Adipocyte (in vitro differentiated cells): ENCODE data around the gene OTOF.
A peak's percentile ranks its signal among the peaks of the same experiment; 100 is the strongest.

ENCODE experiments used
- DNase-seq: peaks from one replicate; pipeline ENCODE4 v3.0.0-alpha.2; 2015; ENCODE audit warnings: low read depth
- H3K27me3 ChIP-seq: replicated peaks from 2 replicates; pipeline ENCODE4 v1.7.0; 2013; ENCODE audit warnings: mild to moderate bottlenecking, low read length, moderate library complexity; ENCODE audit not compliant: control insufficient read depth, insufficient read depth
- H3K36me3 ChIP-seq: 2 replicates; pipeline ENCODE4 v1.7.0; 2013; ENCODE audit warnings: low read length, mild to moderate bottlenecking, moderate library complexity; ENCODE audit not compliant: control insufficient read depth, insufficient read depth, severe bottlenecking
- H3K4me1 ChIP-seq: 2 replicates; pipeline ENCODE4 v1.7.0; 2013; ENCODE audit warnings: mild to moderate bottlenecking, low read length, moderate library complexity; ENCODE audit not compliant: control insufficient read depth, insufficient read depth
- H3K4me3 ChIP-seq: 2 replicates; pipeline ENCODE4 v1.7.0; 2013; ENCODE audit warnings: mild to moderate bottlenecking, low read length, moderate library complexity
- H3K9ac ChIP-seq: 2 replicates; pipeline ENCODE4 v1.7.0; 2013; ENCODE audit warnings: mild to moderate bottlenecking, low read length, moderate library complexity
- H3K9me3 ChIP-seq: 2 replicates; pipeline ENCODE4 v1.7.0; 2013; ENCODE audit warnings: mild to moderate bottlenecking, low read length, moderate library complexity; ENCODE audit not compliant: control insufficient read depth

The OTOF gene

DNA sequence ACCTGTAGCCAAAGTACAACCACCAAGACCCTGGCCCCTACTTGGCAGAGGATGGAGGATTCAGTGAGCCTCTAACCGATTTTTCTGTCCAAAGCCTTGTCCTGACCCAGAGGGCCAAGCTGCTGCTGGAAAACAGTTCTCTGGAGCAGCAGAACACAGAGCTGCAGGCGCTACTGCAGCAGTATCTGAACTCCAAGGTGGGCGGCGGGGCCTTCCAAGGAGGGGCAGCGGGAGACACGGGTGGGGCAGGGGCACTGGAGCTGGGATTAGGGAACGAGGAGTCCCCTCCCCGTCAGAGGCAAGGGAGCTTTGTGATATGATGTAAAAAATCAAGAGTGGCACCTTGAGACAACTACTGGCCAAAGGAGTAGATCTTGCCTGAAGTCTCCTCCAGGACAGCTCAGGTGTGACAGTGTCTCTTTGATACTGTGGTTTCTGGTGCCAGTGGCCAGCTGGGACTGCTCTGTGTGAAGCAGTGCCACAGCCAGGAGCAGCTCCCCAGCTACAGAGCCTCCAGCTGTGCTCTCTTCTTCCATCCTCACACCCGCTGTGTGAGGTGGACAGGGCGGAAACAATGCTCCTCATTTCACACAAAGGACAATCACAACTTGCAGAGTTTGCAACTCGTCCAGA, 22.8 kb downstream of the OTOF start:
- H3K9me3 ChIP-seq = peaks cover 4% of the 10 kb centered on the region
- DNase-seq = no peak
- H3K4me3 ChIP-seq = no peak overlapping the region
- no peak overlapping the region for H3K9ac ChIP-seq
- no peaks in the 10 kb centered on the region for H3K4me1 ChIP-seq
- H3K36me3 ChIP-seq = no peaks in the 10 kb centered on the region
- H3K27me3 ChIP-seq = no peaks in the 10 kb centered on the region

DNA sequence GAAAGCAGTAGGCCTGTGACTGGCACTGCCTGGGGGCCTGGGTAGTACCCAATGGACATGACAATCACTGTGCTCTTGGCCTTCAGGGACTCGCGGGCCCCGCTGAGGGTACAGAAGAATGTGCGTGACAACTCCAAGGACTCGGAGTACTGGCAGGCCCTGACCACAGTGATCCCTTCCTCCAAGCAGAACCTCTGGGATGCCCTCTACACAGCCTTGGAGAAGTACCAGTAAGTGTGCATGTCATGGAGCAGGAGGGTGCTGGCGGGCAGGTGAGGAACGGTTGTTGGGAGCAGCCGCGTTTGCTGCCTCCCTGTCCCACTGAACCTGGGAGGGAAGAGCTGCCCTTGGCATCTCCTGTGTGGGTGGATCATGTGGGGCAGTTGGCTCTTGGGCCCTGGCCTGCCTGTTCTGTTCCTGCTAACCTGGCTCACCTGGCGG, 23.3 kb downstream of the OTOF start:
- Histone ChIP-seq H3K4me1 (no peaks in the 10 kb centered on the region), H3K4me3 (no peak overlapping the region), H3K27me3 (no peaks in the 10 kb centered on the region), H3K9me3 (peaks cover 4% of the 10 kb centered on the region), H3K9ac (no peak overlapping the region), H3K36me3 (no peaks in the 10 kb centered on the region)
- DNase-seq = no peak

DNA sequence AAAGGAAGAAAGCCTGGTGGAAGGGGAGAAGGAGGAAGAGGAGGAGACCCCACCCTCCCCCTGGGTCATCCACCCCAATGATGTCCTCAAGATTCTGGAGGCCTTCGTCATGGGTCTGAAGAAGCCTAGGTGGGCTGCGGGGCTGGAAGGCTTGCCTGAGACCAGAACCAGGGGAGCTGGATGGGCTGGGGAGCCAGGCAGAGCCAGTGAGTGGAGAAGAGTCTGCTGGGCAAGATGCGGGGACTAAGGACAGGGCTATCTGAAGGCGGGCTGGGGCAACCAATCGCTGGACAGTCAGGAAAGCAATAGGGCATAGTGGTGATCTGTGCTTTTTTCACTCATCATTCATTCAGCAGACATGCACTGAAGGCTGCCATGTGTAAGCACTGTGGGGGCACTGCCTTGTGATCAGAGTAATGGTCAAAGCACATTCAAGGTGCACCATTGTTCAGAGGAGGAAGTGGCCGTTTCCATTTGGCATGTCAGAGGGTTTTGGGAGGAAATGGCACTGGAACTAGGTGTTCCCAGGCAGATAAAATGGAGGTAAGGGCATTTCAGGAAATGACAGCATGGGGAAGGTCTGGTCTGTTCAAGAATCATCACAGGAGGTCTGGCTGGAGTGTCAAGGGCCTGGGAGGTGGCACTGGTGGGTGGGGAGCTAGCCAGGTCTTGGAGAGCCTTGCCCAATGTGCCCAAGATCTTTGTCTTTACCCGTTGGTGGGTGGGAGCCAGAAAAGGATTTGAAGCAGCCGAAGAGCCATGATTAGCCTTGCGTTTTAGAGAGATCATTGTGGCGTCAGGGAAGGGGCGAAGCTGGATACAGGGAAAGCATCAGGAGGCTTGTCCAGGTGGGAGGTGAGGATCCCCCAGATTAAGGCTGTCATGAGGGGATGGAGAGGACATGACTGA, 24.2 kb downstream of the OTOF start:
- H3K27me3 ChIP-seq = no peaks in the 10 kb centered on the region
- DNase-seq = no peak
- no peaks in the 10 kb centered on the region for H3K4me1 ChIP-seq

DNA sequence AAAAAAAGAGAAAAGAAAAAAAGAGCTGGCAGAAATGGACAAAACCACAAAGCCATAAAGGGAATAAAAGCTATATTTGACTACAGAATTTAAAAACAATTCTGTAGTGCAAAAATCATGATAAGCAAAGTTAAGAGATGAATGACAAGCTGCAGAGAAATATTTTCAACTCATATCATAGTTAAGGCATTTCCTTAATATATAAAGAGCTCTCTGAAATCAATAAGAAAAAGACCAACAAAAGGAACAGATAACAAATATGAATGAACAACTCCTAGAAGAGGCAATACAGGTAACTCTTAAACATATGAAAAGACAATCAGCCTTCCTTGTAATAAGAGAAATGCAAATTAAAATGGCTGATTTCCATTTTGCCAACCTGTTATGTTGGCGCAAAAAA, 26.2 kb downstream of the OTOF start:
- H3K4me3 ChIP-seq = no peak overlapping the region
- peaks cover 4% of the 10 kb centered on the region for H3K9me3 ChIP-seq
- no peaks in the 10 kb centered on the region for H3K4me1 ChIP-seq
- H3K9ac ChIP-seq = no peak overlapping the region
- H3K27me3 ChIP-seq = no peaks in the 10 kb centered on the region
- H3K36me3 ChIP-seq = no peaks in the 10 kb centered on the region
- DNase-seq = no peak

More for the DNA sequence above, 24.2 kb downstream of the OTOF start:
- Histone ChIP-seq H3K4me3 (no peak overlapping the region), H3K9ac (no peak overlapping the region), H3K36me3 (no peaks in the 10 kb centered on the region), H3K9me3 (peaks cover 4% of the 10 kb centered on the region)

DNA sequence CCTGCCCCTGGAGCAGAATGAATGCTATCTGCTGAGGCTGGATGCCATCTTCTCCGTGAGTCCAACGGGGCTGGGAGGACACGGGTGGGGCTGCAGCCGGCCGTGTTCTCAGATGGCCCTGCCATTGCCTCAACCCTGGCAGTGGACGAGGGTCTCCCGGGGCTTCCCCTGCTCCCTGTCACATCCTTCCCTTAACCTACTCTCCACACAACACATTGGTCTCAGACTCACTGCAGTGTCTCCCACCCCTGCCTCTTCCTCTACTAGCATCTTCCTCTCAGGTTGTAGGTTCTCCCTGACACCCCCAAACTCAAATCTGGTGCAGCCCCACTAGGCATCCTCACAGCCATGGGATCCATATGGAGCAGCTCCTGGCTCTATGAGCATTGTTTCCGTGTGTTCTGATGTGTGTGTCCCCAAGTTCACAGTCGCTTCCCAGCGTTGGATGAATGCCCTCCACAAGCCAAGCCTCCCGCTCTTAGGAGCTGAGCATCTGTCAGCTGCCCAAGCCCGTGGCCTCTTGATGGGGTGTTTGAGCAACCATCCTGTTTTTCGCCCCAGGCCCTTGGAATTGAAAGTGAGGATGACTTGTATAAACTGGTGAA, 27.8 kb downstream of the OTOF start:
- no peaks in the 10 kb centered on the region for H3K27me3 ChIP-seq
- peaks cover 4% of the 10 kb centered on the region for H3K9me3 ChIP-seq
- H3K36me3 ChIP-seq = no peaks in the 10 kb centered on the region
- H3K4me1 ChIP-seq = no peaks in the 10 kb centered on the region
- H3K4me3 ChIP-seq = no peak overlapping the region
- no peak overlapping the region for H3K9ac ChIP-seq
- no peak for DNase-seq

DNA sequence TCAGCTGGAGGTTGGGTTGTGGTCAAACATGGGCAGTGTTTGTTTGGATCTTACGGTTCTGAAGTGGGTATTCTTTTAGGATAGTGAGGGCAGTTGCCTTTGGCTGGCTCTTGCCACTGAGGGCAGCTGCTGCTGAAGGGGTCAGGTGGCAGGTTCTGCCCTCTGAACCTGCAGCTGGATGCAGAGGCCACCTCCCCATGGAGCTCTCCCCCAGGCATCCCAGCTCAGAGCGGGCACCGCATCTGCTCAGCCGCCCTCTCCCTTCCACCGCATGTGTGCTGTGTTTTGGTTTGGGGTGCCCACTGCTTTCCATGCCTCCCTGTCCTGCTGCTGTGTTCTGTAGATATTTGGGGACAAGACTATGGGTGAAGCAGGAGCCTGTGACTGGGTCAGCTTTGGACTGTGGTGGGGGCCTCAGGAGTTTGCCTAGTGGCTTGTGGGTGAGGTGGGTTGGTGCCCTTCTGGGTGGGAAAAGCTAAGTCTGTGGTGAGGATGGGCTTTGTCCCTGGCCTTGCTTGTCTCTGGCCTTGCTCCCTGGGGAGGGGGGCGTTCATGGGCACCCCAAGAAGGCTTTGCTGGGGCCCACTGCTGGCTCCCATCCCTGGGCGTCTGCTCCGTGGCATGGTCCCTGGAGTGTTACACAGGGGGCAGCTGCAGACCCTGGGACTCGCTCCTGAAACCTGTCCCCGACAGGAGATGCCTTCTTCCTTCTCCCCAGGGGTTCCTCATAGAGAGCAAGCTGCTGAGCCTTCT, 28.5 kb downstream of the OTOF start:
- H3K36me3 ChIP-seq = no peaks in the 10 kb centered on the region
- DNase-seq = no peak
- no peak overlapping the region for H3K9ac ChIP-seq
- no peak overlapping the region for H3K4me3 ChIP-seq
- peaks cover 4% of the 10 kb centered on the region for H3K9me3 ChIP-seq
- no peaks in the 10 kb centered on the region for H3K27me3 ChIP-seq
- H3K4me1 ChIP-seq = no peaks in the 10 kb centered on the region

DNA sequence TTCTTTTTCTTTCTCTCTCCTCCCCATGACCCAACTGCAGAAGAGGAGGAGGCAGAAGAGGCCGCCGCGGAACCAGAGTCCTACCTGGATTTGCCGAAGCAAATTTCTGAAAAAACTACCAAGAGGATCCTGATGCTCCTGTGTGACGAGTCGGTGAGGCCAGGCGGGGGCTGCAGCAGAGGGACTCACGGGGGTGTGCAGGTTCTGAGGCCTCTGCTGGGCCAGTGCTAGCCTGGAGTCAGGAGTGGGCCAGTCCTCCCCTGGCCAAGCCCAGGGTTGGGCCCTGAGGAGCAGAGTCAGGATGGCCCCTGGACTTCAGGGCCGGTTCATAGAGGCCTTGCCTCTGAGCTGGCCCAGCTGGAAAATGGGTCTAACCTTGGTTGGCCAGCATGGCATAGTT, 29.3 kb downstream of the OTOF start:
- DNase-seq = no peak
- H3K9ac ChIP-seq = no peak overlapping the region
- no peak overlapping the region for H3K4me3 ChIP-seq

DNA sequence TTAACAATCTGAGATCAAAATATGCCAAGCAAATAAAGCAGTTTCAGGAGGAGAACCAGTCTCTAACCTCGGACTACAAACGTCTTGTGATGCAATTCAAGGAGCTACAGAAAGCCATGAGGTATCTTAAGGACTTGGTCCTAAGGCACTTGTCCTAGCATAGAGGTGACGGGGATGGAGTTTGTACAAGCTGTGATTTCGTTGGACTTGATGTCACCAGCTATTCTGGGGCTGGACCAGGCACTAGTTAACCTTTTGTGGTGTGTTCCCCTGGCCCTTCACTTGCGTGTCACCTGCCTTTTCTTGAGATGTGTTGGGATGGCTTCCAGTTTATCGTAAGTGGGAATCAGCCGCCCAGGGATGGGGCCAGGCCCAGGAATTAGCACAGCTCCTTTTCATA, 33.7 kb downstream of the OTOF start:
- Histone ChIP-seq H3K9me3 (no peaks in the 10 kb centered on the region), H3K36me3 (no peaks in the 10 kb centered on the region), H3K4me3 (no peak overlapping the region), H3K4me1 (no peaks in the 10 kb centered on the region), H3K27me3 (no peaks in the 10 kb centered on the region), H3K9ac (no peak overlapping the region)
- no peak for DNase-seq

More for the DNA sequence above, 29.3 kb downstream of the OTOF start:
- no peaks in the 10 kb centered on the region for H3K4me1 ChIP-seq
- H3K9me3 ChIP-seq = peaks cover 4% of the 10 kb centered on the region
- no peaks in the 10 kb centered on the region for H3K36me3 ChIP-seq
- no peaks in the 10 kb centered on the region for H3K27me3 ChIP-seq

DNA sequence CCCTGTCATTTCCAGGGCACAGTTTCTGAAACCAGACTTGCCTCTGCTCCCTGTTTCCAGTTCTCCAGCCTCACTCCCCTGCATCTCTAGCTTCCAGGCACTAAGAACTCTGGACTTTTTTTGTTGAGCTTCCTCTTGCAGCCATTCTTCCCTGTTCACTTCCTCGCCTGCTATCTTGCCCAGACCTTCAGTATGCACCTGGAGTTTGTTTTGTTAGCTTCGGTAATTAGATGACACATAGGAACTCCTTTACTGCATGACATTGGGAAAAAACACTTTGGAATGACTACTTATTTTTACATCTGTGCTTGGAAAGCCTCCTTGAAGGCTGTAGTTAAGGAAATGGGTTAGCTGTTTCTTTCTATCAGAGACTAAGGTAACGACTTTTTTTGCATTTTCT, 35.2 kb downstream of the OTOF start:
- H3K4me1 ChIP-seq = peaks cover 12% of the 10 kb centered on the region

DNA sequence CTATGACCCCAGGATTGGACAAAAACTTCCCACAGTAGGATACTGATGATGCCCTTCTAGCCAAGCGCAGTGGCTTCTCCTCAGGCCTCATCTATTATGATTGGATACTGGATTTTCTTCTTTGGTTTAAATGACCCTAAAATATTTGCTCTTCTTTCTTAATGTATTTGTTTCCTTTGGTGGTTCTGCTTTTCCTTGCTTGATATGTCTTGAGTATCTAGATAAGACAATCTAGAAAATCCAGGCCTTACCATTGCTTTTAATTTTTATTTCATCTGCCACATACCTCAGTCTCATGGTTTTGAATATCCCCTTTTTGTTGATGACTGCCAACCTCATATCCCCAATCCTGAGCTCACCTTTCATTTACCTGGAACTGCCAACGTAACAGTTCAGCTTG, 35.6 kb downstream of the OTOF start:
- Histone ChIP-seq H3K4me3 (no peak overlapping the region), H3K27me3 (no peaks in the 10 kb centered on the region), H3K36me3 (no peaks in the 10 kb centered on the region), H3K9ac (no peak overlapping the region), H3K9me3 (no peaks in the 10 kb centered on the region), H3K4me1 (peaks cover 12% of the 10 kb centered on the region)
- DNase-seq = no peak

More for the DNA sequence above, 35.2 kb downstream of the OTOF start:
- no peak overlapping the region for H3K9ac ChIP-seq
- H3K27me3 ChIP-seq = no peaks in the 10 kb centered on the region
- no peak overlapping the region for H3K4me3 ChIP-seq
- no peaks in the 10 kb centered on the region for H3K36me3 ChIP-seq
- DNase-seq = no peak
- no peaks in the 10 kb centered on the region for H3K9me3 ChIP-seq

DNA sequence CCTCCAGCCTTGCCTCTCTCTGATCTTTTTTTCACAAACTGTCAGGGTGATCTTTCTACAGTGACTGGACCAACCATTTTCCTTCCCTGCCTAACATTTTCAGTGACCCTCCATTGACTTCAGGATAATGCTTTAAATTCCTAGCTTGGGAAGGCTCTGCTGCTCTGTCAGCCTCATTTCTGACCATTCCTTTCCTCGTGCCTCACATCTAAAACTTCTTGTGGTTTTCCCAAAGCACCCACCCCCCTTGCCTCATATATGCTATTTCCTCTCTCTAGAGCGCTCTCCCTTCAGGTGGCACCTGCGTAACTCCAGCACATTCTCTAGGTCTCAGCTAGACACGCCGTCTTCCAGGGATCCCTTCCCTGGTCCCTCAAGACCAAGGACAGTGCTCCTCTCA, 39.0 kb downstream of the OTOF start:
- no peaks in the 10 kb centered on the region for H3K36me3 ChIP-seq
- H3K4me1 ChIP-seq = peaks cover 12% of the 10 kb centered on the region
- no peak for DNase-seq
- H3K9me3 ChIP-seq = no peaks in the 10 kb centered on the region
- no peaks in the 10 kb centered on the region for H3K27me3 ChIP-seq
- H3K4me3 ChIP-seq = no peak overlapping the region
- peak overlapping the region; percentile 2 for H3K9ac ChIP-seq
